ENCODE data around the gene TCOF1. TPM values are rescaled to one million over a fixed set of nuclear protein-coding genes. Genes with fewer than 3 reads are reported as not detected.

The TCOF1 gene
- total RNA-seq, 2 experiments from 2014 or later = 61.3 to 108 TPM

GRCh38 chr5:150386024-150386855 lies 28.7 kb downstream of the TCOF1 start:
- Histone ChIP-seq H3K4me2 (ENCODE audit: low read length) (no peak overlapping the region), H4K20me1 (ENCODE audit: insufficient read depth, low read length) (no peaks in the 10 kb centered on the region), H2AFZ (ENCODE audit: low read length) (no peak overlapping the region), H3K27ac (ENCODE audit: low read depth, low read length, poor library complexity, severe bottlenecking) (no peak overlapping the region), H3K36me3 (ENCODE audit: insufficient read depth, low read length) (peaks cover 100% of the 10 kb centered on the region), H3K4me1 (ENCODE audit: insufficient read depth, low read length, poor library complexity, severe bottlenecking) (no peaks in the 10 kb centered on the region), H3K4me3 (ENCODE audit: low read depth, low read length, poor library complexity, severe bottlenecking) (no peak overlapping the region), H3K9me3 (ENCODE audit: low read length) (no peaks in the 10 kb centered on the region), H3K9me2 (ENCODE audit: insufficient read depth, low read length) (no peaks in the 10 kb centered on the region), H3K79me2 (ENCODE audit: insufficient read depth, low read depth, low read length) (no peaks in the 10 kb centered on the region)
- POLR2A ChIA-PET = interaction anchor here (1.3 kb wide), 1 partner anchor 10 kb away, joined by 6 read pairs; no protein-coding TSS in a partner anchor
- no TSS peak for BruUV-seq (replicated peaks)
- TF ChIP-seq CTCF (conservative IDR thresholded peaks at IDR 0.05; ENCODE audit: low read length) = no peak
- no peak for TF ChIP-seq EZH2phosphoT487 (IDR thresholded peaks at IDR 0.05; ENCODE audit: borderline replicate concordance, low read depth, low read length)
- no peak for DNase-seq (ENCODE audit: low spot score)
- intact Hi-C loops (cut with micrococcal nuclease; ENCODE audit: unreplicated experiment) = no loop called here
- CTCF ChIA-PET (ENCODE audit: unreplicated experiment) = no interaction called here

- no peak for TF ChIP-seq EZH2phosphoT487 (IDR thresholded peaks at IDR 0.05; ENCODE audit: borderline replicate concordance, low read depth, low read length)
- no peak for TF ChIP-seq CTCF (conservative IDR thresholded peaks at IDR 0.05; ENCODE audit: low read length)
- H4K20me1 ChIP-seq (ENCODE audit: insufficient read depth, low read length) = no peaks in the 10 kb centered on the region
- CTCF ChIA-PET (ENCODE audit: unreplicated experiment) = no interaction called here
- no peaks in the 10 kb centered on the region for H3K9me2 ChIP-seq (ENCODE audit: insufficient read depth, low read length)
- H3K9me3 ChIP-seq (ENCODE audit: low read length) = no peaks in the 10 kb centered on the region
- intact Hi-C loops (cut with micrococcal nuclease; ENCODE audit: unreplicated experiment) = no loop called here
- H3K79me2 ChIP-seq (ENCODE audit: insufficient read depth, low read depth, low read length) = no peaks in the 10 kb centered on the region
- H3K4me2 ChIP-seq (ENCODE audit: low read length) = no peak overlapping the region
- no peak overlapping the region for H3K27ac ChIP-seq (ENCODE audit: low read depth, low read length, poor library complexity, severe bottlenecking)
- no peak overlapping the region for H3K4me3 ChIP-seq (ENCODE audit: low read depth, low read length, poor library complexity, severe bottlenecking)
- no peak overlapping the region for H2AFZ ChIP-seq (ENCODE audit: low read length)
- POLR2A ChIA-PET = no interaction called here
- H3K4me1 ChIP-seq (ENCODE audit: insufficient read depth, low read length, poor library complexity, severe bottlenecking) = no peaks in the 10 kb centered on the region
- no TSS peak for BruUV-seq (replicated peaks)
- no peak for DNase-seq (ENCODE audit: low spot score)
- H3K36me3 ChIP-seq (ENCODE audit: insufficient read depth, low read length) = peaks cover 98% of the 10 kb centered on the region
Measured at GRCh38 chr5:150389531-150390266, 32.2 kb downstream of the TCOF1 start.
